Measurements from ENCODE around the gene ARPC4. TPM values are rescaled to one million over a fixed set of nuclear protein-coding genes. Genes with fewer than 3 reads are reported as not detected.

Gene ARPC4
- total and polyA plus RNA-seq, 10 of the 15 experiments (the other 5 are each of a cell fraction or from before 2014, with no cell fraction given) = 42.0 to 354 (median 268) TPM

- no peak for TF ChIP-seq USF2 (IDR thresholded peaks at IDR 0.05; ENCODE audit: borderline replicate concordance, low read depth, low read length)
- TF ChIP-seq MAX (IDR thresholded peaks at IDR 0.05; ENCODE audit: low read depth, low read length) = no peak
- TF ChIP-seq MXI1 (IDR thresholded peaks at IDR 0.05; ENCODE audit: low read depth, low read length) = peak; percentile 48
- peak; percentile 18; the same call in 1 of the 2 replicates for TF ChIP-seq TAF1 (IDR thresholded peaks at IDR 0.05; ENCODE audit: borderline replicate concordance, low read depth, low read length)
- TF ChIP-seq ZZZ3 (IDR thresholded peaks at IDR 0.05; ENCODE audit: control insufficient read depth, insufficient read length, low read depth) = no peak
- TF ChIP-seq IKZF2 (IDR thresholded peaks at IDR 0.05) = 0 out of 4 replicates have a peak, but pooled peaks have one; percentile 4 to 14
- TF ChIP-seq CUX1 (IDR thresholded peaks at IDR 0.05; ENCODE audit: insufficient replicate concordance, low read depth, low read length) = no peak
- no peak for TF ChIP-seq CBFB (IDR thresholded peaks at IDR 0.05; ENCODE audit: low read depth)
- no peak for TF ChIP-seq ZBTB11 (CRISPR knock-in tag; IDR thresholded peaks at IDR 0.05)
- peak; percentile 58 for TF ChIP-seq NRF1 (conservative IDR thresholded peaks at IDR 0.05; ENCODE audit: low read depth, low read length)
- no peak for TF ChIP-seq ZNF687 (IDR thresholded peaks at IDR 0.05)
- TF ChIP-seq POLR2AphosphoS5 (IDR thresholded peaks at IDR 0.05; ENCODE audit: low read length) = no peak
- no peak for TF ChIP-seq CBX3 (IDR thresholded peaks at IDR 0.05; ENCODE audit: borderline replicate concordance, low read depth)
- no peak for TF ChIP-seq RAD21 (IDR thresholded peaks at IDR 0.05; ENCODE audit: insufficient read depth, low read depth, low read length)
These were observed 51.0 kb downstream of the ARPC4 start, which contains the start of gene RPUSD3 (continued) for GRCh38 chr3:9843715-9844438.
